GM23338 (cell line): ENCODE measurements around the gene MARCHF7. TPM values are rescaled to one million over a fixed set of nuclear protein-coding genes. Genes with fewer than 3 reads are reported as not detected.

ENCODE experiments used
- ATAC-seq: fragments of 200-7000 bp; cut with Tn5 transposase; 3 replicates; pipeline ENCODE4 v1.9.1; 2020
- DNase-seq: peaks from one replicate; pipeline ENCODE4 v3.0.0-alpha.2; 2015; ENCODE audit warnings: low spot score
- H2AFZ ChIP-seq: fragments of 200-600 bp; sonication (generic); 2 replicates; pipeline ENCODE4 v1.8.0; 2016; ENCODE audit warnings: antibody characterized with exemption, mild to moderate bottlenecking, moderate library complexity
- H3F3A ChIP-seq: fragments of 200-600 bp; sonication (generic); replicated peaks from 2 replicates; pipeline ENCODE4 v1.8.0; 2017; ENCODE audit warnings: antibody characterized with exemption, mixed run types, low read depth
- H3K27ac ChIP-seq: fragments of 200-600 bp; sonication (generic); 2 replicates; pipeline ENCODE4 v1.6.1; 2016; ENCODE audit warnings: low read depth
- H3K27me3 ChIP-seq: fragments of 200-600 bp; sonication (generic); 2 replicates; pipeline ENCODE4 v1.8.0; 2016; ENCODE audit warnings: mild to moderate bottlenecking, mixed run types, moderate library complexity; ENCODE audit not compliant: insufficient read depth
- H3K36me3 ChIP-seq: fragments of 200-600 bp; sonication (generic); 2 replicates; pipeline ENCODE4 v1.8.0; 2016; ENCODE audit warnings: mild to moderate bottlenecking; ENCODE audit not compliant: insufficient read depth
- H3K4me1 ChIP-seq: fragments of 200-600 bp; sonication (generic); 2 replicates; pipeline ENCODE4 v1.8.0; 2016; ENCODE audit warnings: mild to moderate bottlenecking, moderate library complexity; ENCODE audit not compliant: insufficient read depth
- H3K4me2 ChIP-seq: fragments of 200-600 bp; sonication (generic); 2 replicates; pipeline ENCODE4 v1.7.1; 2017; ENCODE audit warnings: mixed run types
- H3K4me3 ChIP-seq: fragments of 200-600 bp; sonication (generic); 2 replicates; pipeline ENCODE4 v1.6.1; 2016; ENCODE audit warnings: mixed run types
- H3K79me2 ChIP-seq: fragments of 200-600 bp; sonication (generic); replicated peaks from 2 replicates; pipeline ENCODE4 v1.8.0; 2017; ENCODE audit warnings: mild to moderate bottlenecking; ENCODE audit not compliant: insufficient read depth
- H3K9me2 ChIP-seq: fragments of 200-600 bp; sonication (generic); 2 replicates; pipeline ENCODE4 v1.8.0; 2017; ENCODE audit not compliant: insufficient read depth
- H4K20me1 ChIP-seq: fragments of 200-600 bp; sonication (generic); replicated peaks from 2 replicates; pipeline ENCODE4 v1.8.0; 2017; ENCODE audit warnings: mild to moderate bottlenecking; ENCODE audit not compliant: insufficient read depth
- H3K27ac Mint-ChIP-seq: 2 replicates; pipeline ENCODE4 v1.8.0; 2020; ENCODE audit warnings: inconsistent platforms, mild to moderate bottlenecking, moderate library complexity, mixed read lengths
- H3K27me3 Mint-ChIP-seq: 3 replicates; pipeline ENCODE4 v1.8.0; 2022; ENCODE audit warnings: low read depth, mild to moderate bottlenecking, moderate library complexity, mixed read lengths, inconsistent platforms; ENCODE audit not compliant: insufficient read depth, poor library complexity
- H3K36me3 Mint-ChIP-seq: 3 replicates; pipeline ENCODE4 v1.8.0; 2021; ENCODE audit warnings: low read depth, mild to moderate bottlenecking, inconsistent platforms, moderate library complexity, mixed read lengths
- H3K4me1 Mint-ChIP-seq: 3 replicates; pipeline ENCODE4 v1.8.0; 2020; ENCODE audit warnings: mild to moderate bottlenecking, inconsistent platforms, mixed read lengths
- H3K4me3 Mint-ChIP-seq: 3 replicates; pipeline ENCODE4 v1.8.0; 2021; ENCODE audit warnings: moderate library complexity, mild to moderate bottlenecking, inconsistent platforms, mixed read lengths
- H3K9me3 Mint-ChIP-seq: 3 replicates; pipeline ENCODE4 v1.8.0; 2020; ENCODE audit warnings: moderate library complexity, mild to moderate bottlenecking, inconsistent platforms, mixed read lengths
- CREB1 ChIP-seq: fragments of 250-450 bp; sonication (Bioruptor Pico); IDR thresholded peaks from 2 replicates; pipeline ENCODE4 v1.5.0; 2020; ENCODE audit warnings: low read depth, mild to moderate bottlenecking, moderate library complexity
- EZH2 ChIP-seq: fragments of 200-600 bp; sonication (generic); IDR thresholded peaks from one replicate; pipeline ENCODE4 v1.8.0; 2017; ENCODE audit warnings: antibody characterized with exemption, mild to moderate bottlenecking, low read depth; ENCODE audit not compliant: unreplicated experiment
- EZH2phosphoT487 ChIP-seq: fragments of 200-600 bp; sonication (generic); IDR thresholded peaks from one replicate; pipeline ENCODE4 v1.8.1; 2018; ENCODE audit warnings: antibody characterized with exemption; ENCODE audit not compliant: unreplicated experiment
- JUNB ChIP-seq: IDR thresholded peaks from one replicate; pipeline ENCODE4 v1.6.1; 2016; ENCODE audit warnings: antibody characterized with exemption; ENCODE audit not compliant: unreplicated experiment
- NANOG ChIP-seq: IDR thresholded peaks from 2 replicates; pipeline ENCODE4 v1.6.1; 2016; ENCODE audit warnings: antibody characterized with exemption, borderline replicate concordance
- POLR2AphosphoS5 ChIP-seq: IDR thresholded peaks from 2 replicates; pipeline ENCODE4 v1.6.1; 2016; ENCODE audit warnings: antibody characterized with exemption, low read depth
- REST ChIP-seq: IDR thresholded peaks from one replicate; pipeline ENCODE4 v1.6.1; 2018; ENCODE audit warnings: antibody characterized with exemption; ENCODE audit not compliant: unreplicated experiment
- STAT1 ChIP-seq: IDR thresholded peaks from one replicate; pipeline ENCODE4 v1.6.1; 2016; ENCODE audit warnings: antibody characterized with exemption; ENCODE audit not compliant: unreplicated experiment
- ZNF331 ChIP-seq: fragments of 250-450 bp; sonication (Bioruptor Pico); IDR thresholded peaks from 2 replicates; pipeline ENCODE4 v1.5.0; 2020; ENCODE audit warnings: low read depth, mild to moderate bottlenecking, moderate library complexity
- ZNF462 ChIP-seq: fragments of 250-450 bp; sonication (Bioruptor Pico); IDR thresholded peaks from 2 replicates; pipeline ENCODE4 v1.5.0; 2020; ENCODE audit warnings: mild to moderate bottlenecking, moderate library complexity
- polyA plus RNA-seq: library from polyadenylated mRNA; unstranded; fragments of >200 nt; fragmentation: Nextera tagmentation; extraction: Ambion mirVana; gene quantifications from 2 replicates; pipeline ENCODE4 v1.2.1, GENCODE V29; 2016
- total RNA-seq: library from RNA; depleted of rRNA; stranded (reverse); fragments of >200 nt; shearing (Covaris generic); gene quantifications from 2 replicates; pipeline ENCODE4 v1.2.3, GENCODE V29; 2014

Gene MARCHF7
- total and polyA plus RNA-seq, 2 experiments from 2014 or later: 101 to 142 TPM

GRCh38 chr2:159758239-159758638, 45.9 kb downstream of the MARCHF7 start (continued):
- no peak for TF ChIP-seq EZH2phosphoT487
- TF ChIP-seq JUNB: no peak
- TF ChIP-seq NANOG: no peak
- no peak for TF ChIP-seq ZNF331 (CRISPR knock-in tag)

- no peak overlapping the region for H2AFZ ChIP-seq
- peaks cover 39% of the 10 kb centered on the region for H3K79me2 ChIP-seq
- no peaks in the 10 kb centered on the region for H3K27me3 Mint-ChIP-seq
- H3K36me3 Mint-ChIP-seq: peaks cover 50% of the 10 kb centered on the region
- peak overlapping the region; percentile 22 for H3K27ac ChIP-seq
- ATAC-seq (no peak), DNase-seq (no peak)
- no peaks in the 10 kb centered on the region for H3F3A ChIP-seq
- H3K36me3 ChIP-seq: peaks cover 41% of the 10 kb centered on the region; the same call in 1 of the 2 replicates
- H3K27me3 ChIP-seq: no peaks in the 10 kb centered on the region
- no peaks in the 10 kb centered on the region for H3K4me1 ChIP-seq
- H3K9me2 ChIP-seq: no peaks in the 10 kb centered on the region
- TF ChIP-seq POLR2AphosphoS5: no peak
- no peak for TF ChIP-seq STAT1
- no peak for TF ChIP-seq REST
- TF ChIP-seq CREB1: no peak
- TF ChIP-seq ZNF462 (CRISPR knock-in tag): no peak
- no peak for TF ChIP-seq EZH2phosphoT487
- no peak for TF ChIP-seq EZH2
- H3K4me3 ChIP-seq: no peak overlapping the region
- H3K9me3 Mint-ChIP-seq: no peaks in the 10 kb centered on the region
- no peak overlapping the region for H3K4me2 ChIP-seq
- peaks cover 17% of the 10 kb centered on the region; the same call in 1 of the 2 replicates for H4K20me1 ChIP-seq
- H3K4me1 Mint-ChIP-seq: no peaks in the 10 kb centered on the region
- H3K4me3 Mint-ChIP-seq: no peak overlapping the region
- no peak overlapping the region for H3K27ac Mint-ChIP-seq
Measured at GRCh38 chr2:159758686-159759085, 46.4 kb downstream of the MARCHF7 start.
